HG03103 (cell line): Measurements from ENCODE around the gene FOXI3.

Experiments used
- ATAC-seq: cut with Tn5 transposase; IDR thresholded peaks from one replicate; pipeline ENCODE4 v1.9.1; 2021; ENCODE audit warnings: low read depth; ENCODE audit not compliant: unreplicated experiment

FOXI3 gene

DNA sequence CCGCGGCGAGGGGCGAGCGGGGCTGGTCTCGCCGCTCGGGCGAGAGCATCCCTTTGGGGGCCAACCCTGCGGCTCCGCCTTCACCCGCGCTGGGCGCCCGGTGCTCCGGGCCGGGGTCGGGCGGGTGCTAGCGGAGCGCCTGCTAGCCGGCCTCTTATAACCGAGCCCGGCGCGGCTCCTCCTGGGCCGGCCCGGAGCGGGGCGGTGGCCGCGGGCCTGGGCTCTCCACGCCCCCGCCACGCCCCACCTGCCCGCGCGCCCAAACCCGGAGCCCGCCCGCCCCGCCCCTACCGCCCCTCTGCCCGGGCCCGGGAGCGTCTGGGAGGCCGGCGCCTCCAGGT, at the start of gene FOXI3:
Gene FOXI3 (minus strand): TSS at position 129 of the 341 bp plus-strand sequence. CDS start 158 bp downstream, outside the sequence.
- no peak for ATAC-seq

DNA sequence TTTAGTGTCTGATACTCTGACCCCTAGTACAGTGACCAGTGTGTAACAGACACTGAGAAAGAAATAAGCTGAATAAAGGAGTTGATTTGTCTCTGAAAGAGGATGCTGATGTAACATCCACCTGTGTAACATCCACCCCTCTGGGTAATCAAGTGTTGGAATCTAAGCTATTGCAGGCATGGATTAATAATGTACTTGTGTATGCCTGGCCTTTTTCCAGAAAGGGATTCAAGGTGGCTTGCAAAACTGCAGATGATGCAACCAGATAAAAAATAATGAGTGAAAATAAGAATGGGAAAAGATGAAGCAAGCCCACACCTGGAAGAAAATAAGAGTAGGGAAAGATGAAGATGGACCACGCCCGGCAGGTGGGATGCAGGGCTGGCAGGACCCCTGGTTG, 48.2 kb upstream of the FOXI3 start:
- no peak for ATAC-seq

DNA sequence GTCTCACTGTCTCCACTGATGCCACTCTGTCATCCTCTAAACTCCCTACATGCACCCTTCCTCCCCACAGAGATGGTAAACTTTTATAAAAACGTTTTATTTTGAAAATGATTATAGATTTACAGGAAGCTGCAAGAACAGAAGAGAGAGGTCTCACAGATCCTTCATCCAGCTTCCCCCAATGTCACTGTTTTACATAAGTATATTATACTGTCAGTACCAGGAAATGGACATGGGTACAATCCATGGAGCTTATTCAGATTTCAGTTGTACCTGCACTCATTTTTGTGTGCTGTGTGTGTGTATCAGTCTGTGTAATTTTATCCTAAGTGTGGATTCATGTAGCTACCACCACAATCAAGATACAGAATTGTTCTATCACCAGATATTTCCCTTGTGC, 46.7 kb upstream of the FOXI3 start:
- no peak for ATAC-seq

DNA sequence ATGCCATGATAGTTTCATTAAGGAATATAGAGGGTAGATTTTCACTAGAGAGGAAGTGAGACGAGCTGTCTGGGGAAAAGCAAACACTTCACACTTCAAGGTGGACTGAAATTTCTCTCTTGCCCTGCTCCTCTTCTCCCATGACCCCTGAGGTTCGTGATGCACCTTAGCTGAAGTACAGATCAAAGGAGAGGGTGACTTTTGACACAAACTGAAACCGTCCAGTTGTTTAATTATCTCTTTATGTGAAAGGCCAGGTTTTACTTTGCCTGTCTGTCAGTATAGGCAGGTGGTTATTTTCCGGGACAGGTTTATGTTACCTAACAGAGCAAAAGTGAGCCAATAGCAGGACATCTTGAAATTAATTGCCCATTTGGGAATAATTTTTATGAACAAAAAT, 41.0 kb upstream of the FOXI3 start:
- ATAC-seq, result no peak

DNA sequence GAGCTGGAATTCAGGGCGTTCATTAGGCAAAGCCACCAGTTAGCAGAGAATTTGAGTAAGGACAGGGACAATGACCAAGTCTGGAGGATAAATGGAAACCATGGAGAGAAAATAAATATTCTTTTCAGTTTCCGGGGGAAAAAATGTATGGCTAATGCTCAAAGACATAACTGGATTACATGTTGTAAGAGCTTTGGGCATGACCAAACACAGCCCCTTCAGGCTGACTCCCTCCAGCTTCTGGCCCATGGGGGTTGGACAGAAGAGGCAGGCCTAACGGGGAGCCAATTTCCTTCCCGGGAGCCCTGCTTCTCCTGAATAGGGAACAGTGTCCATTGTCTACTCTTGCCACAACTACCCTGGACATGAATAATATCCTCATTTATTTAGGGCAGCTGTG, 39.5 kb upstream of the FOXI3 start:
- ATAC-seq, result no peak

DNA sequence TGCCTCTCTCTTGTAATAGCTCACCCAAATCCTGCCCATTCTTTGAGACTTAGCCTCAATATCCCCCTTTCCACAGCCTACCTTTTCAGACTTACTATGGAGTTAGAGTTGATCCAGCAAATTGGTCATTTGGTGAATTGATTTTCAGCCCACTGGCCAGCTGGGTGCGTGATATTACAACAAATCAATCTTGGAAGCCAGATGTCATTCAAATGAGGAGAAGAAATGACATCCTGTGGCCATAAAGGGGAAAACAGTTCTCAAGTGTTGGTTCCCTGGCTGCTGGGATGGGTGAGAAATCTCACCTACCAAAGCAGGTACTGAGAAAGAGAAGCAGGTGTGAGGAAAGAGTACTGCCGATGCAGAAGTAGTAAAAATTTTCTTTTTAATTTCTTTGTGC, 36.7 kb upstream of the FOXI3 start:
- no peak for ATAC-seq

DNA sequence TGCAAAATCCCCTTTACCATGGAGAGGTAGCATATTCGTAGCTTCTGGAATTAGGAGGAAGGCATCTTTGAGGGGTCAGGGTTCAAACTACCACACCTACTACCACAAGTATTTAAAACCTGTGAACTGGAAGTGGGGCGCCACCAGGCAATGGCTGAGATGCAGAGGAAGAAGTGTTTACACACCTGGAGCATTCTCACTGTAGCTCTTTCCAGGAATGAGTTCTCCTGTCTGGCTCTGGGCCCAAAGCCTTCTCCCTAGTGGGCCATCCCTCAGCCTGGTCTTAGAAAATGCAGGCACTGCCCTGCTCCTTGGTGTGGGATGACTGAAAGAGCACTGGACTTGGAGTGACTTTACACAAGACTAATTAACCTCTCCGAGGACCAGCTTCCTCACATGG, 30.7 kb upstream of the FOXI3 start:
- no peak for ATAC-seq

DNA sequence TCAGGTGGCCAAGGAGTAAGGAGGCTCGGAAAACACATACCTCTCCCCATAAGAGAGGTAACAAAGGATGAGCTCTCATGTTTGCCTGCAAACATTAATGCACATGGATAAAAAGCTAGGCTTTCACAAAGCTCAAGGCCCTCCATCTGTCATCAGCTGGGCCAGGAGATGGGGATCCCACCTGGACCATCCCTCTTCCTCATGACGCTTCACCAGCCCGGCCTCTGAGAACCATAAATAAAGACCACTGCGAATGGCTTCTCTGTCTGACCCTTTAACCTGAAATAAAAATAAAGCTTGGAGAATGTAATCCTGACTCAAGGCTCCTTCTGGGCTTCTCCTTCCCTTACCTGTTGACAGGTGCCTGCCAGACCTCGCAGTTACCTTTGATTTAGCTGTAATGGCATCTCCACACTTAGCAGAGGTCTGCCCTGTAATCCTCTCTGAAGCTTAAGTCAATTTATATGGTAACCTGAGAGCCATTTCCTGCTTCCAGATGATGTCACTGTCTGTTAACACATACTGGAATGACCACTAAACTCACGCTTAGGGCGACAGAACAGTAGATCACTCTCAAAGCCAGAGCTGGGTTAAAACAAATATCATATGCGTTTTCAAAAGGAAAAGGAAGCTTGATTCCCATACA, 29.3 kb upstream of the FOXI3 start:
- ATAC-seq, result no peak

DNA sequence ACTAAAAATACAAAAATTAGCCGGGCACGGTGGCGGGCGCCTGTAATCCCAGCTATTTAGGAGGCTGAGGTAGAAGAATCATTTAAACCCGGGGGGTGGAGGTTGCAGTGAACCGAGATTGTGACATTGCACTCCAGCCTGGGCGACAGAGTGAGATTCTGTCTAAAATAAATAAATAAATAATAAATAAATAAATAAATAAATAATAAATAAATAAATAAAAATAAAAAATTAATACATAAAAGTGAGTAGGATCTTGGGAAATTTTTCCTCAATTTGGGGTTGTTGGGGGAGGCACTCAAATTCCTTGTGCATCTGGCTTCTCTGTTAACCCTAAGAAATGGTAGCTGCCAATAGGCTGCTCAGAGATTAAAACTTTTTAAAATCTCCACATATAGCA, 20.3 kb upstream of the FOXI3 start:
- ATAC-seq, result no peak

DNA sequence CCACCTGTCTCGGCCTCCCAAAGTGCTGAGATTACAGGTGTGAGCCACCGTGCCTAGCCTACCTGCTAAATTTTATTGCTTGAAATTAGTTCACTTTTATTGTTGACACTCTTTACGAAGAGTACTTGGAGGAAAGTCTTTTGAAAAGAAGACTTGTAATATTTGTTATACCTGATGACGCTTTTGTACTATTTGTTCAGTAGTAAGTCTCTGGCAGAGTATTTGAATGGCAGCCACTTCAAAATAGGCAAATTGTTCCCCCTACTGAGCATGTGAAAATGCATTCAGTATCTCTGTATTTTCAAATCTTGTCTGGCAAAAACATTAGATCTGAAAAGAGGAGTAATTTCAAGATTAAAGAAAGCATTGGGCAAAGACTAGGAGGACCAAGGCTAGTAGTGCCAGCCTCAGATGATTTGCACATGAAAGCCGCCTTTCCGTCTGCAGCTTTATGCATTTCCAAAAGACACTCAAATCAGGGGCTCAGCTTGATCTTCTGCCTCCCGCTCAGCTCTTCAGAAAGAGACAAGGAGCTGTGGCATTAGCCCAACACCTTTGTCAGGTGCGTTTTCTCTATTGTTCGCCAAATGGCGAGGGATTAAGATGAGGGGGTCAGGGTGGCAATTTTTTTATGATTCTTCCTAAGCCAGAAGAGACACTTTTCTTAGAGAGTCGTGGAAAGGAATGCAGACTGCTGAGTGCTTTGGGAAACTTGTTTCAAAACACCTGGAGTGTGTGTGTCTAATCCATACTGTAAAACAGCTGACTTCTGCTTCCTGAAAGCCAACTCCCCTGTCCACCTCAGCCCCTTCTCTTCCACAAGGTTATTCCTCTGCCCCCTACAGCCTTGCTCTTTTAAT, 18.8 kb upstream of the FOXI3 start:
- no peak for ATAC-seq

DNA sequence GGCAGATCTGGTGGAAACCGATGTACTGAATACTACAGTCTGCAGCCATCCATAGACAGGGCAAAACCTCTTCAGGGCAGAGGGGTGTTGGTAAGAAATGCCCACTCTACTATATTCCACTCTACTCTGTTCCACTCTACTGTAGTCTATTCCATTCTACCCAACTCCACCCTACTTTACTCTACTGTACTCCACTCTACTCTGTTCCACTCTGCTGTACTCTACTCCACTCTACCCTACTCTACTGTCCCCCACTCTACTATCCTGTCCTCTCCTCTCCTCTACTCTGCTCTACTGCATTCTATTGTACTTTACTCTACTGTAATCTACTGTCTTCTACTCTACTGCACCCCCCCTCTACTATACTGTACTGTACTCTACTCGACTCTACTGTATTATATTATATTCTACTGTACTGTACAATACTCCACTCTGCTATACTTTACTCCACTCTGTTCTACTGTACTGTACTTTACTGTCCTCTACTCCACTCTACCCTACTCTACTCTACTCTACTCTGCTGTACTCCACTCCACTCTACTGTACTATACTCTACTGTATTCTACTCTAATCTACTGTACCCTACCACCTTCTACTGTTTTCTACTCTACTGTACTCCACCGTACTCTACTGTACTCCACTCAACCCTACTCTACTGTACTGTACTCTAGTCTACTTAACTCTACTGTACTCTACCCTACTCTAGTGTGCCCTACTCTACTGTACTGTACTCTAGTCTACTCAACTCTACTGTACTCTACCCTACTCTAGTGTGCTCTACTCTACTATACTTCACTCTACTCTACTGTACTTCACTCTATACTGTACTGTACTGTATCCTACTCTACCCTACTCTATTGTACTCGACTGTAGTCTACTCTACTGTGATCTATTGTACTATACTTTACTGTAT, 17.0 kb upstream of the FOXI3 start:
- no peak for ATAC-seq

DNA sequence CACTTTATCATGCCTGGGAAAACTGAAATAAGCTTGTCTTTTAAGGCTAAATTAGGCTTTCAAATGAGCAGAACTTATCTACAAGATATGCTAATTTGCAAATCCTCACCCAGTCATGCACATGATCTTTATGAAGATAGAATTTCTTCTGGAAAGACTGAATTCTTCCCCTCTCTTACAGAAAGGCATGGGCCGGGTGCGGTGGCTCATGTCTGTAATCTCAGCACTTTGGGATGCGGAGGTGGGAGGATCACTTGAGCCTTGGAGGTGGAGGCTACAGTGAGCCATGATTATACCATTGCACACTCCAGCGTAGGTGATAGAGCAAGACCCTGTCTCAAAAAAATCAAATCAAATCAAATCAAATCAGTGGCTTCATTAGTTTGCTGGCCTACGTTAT, 11.7 kb upstream of the FOXI3 start:
- no peak for ATAC-seq

DNA sequence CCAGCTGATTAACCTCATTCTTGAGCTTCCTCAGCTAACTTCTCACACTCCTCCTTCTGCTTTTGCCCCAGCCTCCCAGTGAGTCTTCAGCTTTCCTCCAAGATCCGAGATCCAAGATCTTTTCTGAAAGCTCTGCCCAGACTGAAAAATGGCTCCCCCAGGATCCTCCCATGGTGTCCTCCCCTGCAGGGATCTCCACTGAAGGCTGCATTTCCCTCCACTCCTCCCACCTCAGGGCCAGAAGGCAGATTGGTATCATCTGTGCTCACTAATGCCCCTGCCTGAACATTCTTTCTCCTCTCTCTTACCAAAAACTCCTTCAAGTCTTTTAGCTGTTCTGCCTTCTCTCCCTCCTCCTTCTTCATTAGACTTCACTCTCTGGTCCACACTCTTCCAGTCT, 6.1 kb upstream of the FOXI3 start:
- no peak for ATAC-seq

DNA sequence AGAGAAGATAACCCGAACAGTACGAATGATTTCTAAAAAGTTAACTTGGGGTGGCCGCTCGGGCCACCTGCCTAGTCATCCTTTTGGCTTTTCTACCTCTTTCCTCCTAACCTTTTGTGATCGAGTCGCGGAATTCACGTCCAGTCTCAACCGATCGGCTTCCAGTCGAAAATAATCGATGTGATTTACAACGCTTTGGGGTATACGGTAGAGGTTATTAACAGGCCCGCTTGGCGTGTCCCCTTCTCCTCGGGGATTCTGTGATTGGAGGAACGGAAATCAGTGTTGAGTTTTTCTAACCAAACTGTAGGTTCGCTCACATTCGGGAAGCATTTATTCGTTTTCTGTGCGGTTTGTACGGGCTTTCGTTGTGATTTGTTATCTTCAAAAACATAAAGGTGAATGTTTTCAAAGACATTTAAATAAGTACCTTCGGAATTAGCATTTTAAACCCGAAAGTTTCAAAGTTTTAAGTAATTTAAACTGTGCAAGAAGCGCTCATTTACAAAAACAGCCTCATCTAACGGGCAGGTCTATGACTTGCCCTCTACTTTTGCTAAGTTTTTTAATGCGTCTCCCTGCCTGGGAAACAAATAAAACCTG, 588 bp upstream of the FOXI3 start:
- ATAC-seq, result no peak

DNA sequence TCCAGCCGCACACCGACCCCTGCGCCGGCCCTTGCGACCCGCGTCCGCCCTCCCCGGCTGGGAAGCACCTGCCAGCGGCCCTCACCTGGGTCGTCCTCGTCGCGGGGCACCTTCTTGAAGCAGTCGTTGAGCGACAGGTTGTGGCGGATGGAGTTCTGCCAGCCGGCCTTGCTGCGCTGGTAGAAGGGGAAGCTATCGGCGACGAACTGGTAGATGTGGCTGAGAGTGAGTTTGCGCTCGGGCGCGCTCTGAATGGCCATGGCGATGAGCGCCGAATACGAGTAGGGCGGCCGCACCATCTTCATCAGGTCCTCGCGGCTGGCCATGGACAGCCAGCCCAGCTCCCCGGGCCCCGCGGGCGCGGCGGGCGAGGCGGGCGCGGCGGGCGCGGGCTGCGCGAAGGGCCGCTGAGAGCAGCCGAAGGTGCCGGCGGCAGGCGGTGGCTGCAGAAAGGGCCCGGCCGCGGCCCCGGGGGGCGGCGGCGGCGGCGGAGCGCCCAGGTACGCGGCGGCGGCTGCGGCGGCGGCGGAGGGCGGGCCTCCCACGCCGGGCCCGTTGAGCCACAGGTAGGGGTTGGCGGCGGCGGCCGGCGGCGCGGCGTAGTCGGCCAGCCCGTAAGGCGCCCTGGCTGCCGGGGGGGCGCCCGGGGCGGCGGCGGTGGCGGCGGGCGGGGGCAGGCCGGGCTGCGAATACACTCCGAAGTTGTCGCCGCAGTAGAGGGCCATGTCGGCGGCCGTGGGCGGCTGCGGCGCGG, 505 bp downstream of the FOXI3 start:
- ATAC-seq, result no peak

DNA sequence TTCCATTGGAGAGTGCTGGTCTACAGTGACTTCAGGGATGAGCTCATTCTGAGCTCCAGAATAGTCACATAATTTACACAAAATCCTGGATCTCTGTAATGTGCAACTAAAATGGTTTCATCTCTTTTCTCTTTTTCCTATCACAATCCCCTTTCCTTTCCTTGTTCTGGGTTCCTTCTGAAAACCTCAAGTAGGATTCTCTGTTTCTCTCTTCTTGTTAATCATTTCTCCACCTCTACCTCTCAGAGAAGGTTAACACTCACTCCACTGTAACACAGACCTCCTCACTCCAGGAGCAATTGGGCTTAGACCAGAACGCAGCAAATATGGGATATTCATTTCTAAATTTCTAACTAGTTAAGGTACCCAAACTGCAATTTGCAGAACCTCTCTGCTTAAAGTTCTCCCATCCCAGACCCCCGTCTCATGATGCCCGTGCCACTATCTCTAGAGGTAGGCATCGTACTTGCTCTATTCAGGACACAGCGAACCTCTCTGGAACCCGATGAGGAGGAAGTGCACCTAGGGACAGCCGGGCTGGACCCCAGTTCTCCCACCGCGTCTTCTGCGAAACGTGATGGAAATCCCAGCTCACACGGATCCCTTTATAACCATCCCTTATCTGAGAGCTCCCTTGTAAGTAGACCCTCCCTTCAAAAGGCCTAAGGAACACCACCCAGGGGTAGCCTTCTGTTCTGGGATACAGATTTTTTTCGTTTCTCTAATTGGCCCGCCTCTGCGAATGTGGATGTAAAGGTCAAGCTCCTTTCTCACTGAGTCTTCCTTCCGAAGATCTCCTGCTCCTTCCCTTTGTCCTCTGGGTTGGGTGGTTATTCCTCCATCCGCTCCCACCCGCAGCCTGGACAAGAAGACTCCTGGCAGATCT, 1.3 kb downstream of the FOXI3 start:
- no peak for ATAC-seq

DNA sequence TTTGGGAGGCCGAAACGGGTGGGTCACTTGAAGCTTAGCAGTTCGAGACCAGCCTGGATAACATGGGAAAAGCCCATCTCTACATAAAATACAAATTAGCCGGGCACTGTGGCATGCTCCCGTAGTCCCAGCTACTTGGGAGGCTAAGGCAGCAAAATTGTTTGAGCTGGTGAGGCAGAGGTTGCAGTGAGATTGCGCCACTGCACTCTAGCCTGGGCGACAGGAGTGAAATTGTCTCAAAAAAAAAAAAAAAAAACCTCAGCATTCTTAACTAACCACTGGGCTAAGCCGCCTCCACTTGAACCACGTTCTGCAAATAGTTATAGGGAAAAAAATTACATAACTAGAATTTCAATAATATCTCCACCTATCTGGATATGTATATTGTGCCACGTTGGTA, 2.3 kb downstream of the FOXI3 start:
- no peak for ATAC-seq

DNA sequence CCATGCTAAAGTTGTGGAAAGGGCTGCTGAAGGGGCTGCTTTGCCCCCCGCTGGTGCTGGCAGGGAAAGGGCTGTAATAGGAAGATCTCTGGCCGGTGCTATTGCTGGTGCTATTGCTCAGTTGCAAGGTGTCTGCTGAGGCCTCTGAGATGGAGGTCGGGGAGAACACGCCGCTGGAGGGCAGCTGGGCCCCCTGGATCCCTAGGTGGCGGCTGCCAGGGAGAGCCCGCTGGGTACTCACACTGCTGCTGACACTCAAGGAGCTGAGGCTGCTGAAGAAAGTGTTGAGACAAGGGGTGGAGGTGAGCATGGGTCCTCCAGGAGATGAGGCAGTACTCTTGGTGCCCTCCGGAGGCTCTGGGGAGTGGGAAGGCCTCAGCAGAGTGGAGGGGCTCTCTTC, 4.2 kb downstream of the FOXI3 start:
- no peak for ATAC-seq

DNA sequence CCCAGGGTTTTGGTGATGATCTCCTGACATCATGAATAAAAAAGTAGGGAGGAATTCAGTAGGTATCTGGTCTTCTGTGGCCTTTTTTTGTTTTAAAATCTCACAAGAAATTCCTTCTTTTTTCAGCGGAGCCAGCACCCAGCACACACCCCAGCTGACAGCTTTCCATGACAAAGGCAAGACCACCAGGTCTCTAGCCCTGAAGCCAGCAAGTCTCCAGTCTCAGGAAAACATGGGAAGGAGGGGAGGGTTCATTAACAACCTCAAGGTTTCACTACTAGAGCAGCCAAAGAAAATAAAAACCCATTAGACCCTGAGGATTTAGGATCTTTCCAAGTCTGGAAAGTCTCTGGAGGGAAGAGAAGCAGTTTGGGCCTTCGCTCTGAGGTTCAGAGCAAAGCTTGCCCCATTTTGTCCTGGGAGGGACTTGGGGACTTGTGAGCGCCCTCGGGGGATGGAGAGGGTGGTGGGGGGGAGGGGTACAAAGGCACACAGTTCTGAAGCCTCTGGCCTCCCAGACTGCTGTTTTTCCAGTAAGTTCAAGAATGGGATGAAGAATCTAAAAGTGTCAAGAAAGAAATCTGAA, 9.0 kb downstream of the FOXI3 start:
- no peak for ATAC-seq
